Measurements from ENCODE around the gene CORO7.
"Not testable (repeated sequence)": the region's sequence is repeated elsewhere in the genome, so short reads cannot be mapped to it uniquely, and the experiment has no call there.

Gene CORO7

GRCh38 chr16:4395055-4395726 lies 21.2 kb downstream of the CORO7 start:
- H3K36me3 ChIP-seq (ENCODE audit: control insufficient read depth in 1 of 2, insufficient read depth in 2 of 2, low read length in 2 of 2): peaks cover 16 to 19% of the 10 kb centered on the region in 2 donors
- H3K9me3 ChIP-seq (ENCODE audit: control insufficient read depth in 1 of 2, low read length in 2 of 2): no peaks in the 10 kb centered on the region
- H3K27ac ChIP-seq (ENCODE audit: low read length): no peak overlapping the region
- H3K4me1 ChIP-seq (ENCODE audit: control insufficient read depth in 1 of 2, insufficient read depth in 2 of 2, low read length in 2 of 2): peaks cover 0 to 22% of the 10 kb centered on the region in 2 donors
- H3K27me3 ChIP-seq (ENCODE audit: low read depth, low read length): no peaks in the 10 kb centered on the region
- no peak overlapping the region for H3K4me3 ChIP-seq (ENCODE audit: low read depth in 1 of 2, low read length in 2 of 2)

- Histone ChIP-seq H3K4me1 (ENCODE audit: control insufficient read depth in 1 of 2, insufficient read depth in 2 of 2, low read length in 2 of 2) (peaks cover 0 to 22% of the 10 kb centered on the region in 2 donors), H3K36me3 (ENCODE audit: control insufficient read depth in 1 of 2, insufficient read depth in 2 of 2, low read length in 2 of 2) (peaks cover 14 to 23% of the 10 kb centered on the region in 2 donors)
- not testable (repeated sequence) for H3K27me3 ChIP-seq (ENCODE audit: low read depth, low read length); H3K9me3 ChIP-seq (ENCODE audit: control insufficient read depth in 1 of 2, low read length in 2 of 2); H3K4me3 ChIP-seq (ENCODE audit: low read depth in 1 of 2, low read length in 2 of 2); H3K27ac ChIP-seq (ENCODE audit: low read length)
Measured at GRCh38 chr16:4393850-4394249, 22.5 kb downstream of the CORO7 start.

- Histone ChIP-seq H3K27ac (ENCODE audit: low read length) (no peak overlapping the region), H3K27me3 (ENCODE audit: low read depth, low read length) (no peaks in the 10 kb centered on the region), H3K36me3 (ENCODE audit: control insufficient read depth in 1 of 2, insufficient read depth in 2 of 2, low read length in 2 of 2) (peaks cover 14 to 28% of the 10 kb centered on the region in 2 donors), H3K9me3 (ENCODE audit: control insufficient read depth in 1 of 2, low read length in 2 of 2) (no peaks in the 10 kb centered on the region), H3K4me1 (ENCODE audit: control insufficient read depth in 1 of 2, insufficient read depth in 2 of 2, low read length in 2 of 2) (peaks cover 0 to 22% of the 10 kb centered on the region in 2 donors), H3K4me3 (ENCODE audit: low read depth in 1 of 2, low read length in 2 of 2) (no peak overlapping the region)
Measured at GRCh38 chr16:4393240-4393600, 23.2 kb downstream of the CORO7 start.

GRCh38 chr16:4392382-4393239 lies 23.8 kb downstream of the CORO7 start:
- H3K4me1 ChIP-seq (ENCODE audit: control insufficient read depth in 1 of 2, insufficient read depth in 2 of 2, low read length in 2 of 2): peaks cover 0 to 22% of the 10 kb centered on the region in 2 donors
- H3K27me3 ChIP-seq (ENCODE audit: low read depth, low read length): no peaks in the 10 kb centered on the region
- H3K4me3 ChIP-seq (ENCODE audit: low read depth in 1 of 2, low read length in 2 of 2): no peak overlapping the region
- no peak overlapping the region for H3K27ac ChIP-seq (ENCODE audit: low read length)
- H3K9me3 ChIP-seq (ENCODE audit: control insufficient read depth in 1 of 2, low read length in 2 of 2): no peaks in the 10 kb centered on the region
- H3K36me3 ChIP-seq (ENCODE audit: control insufficient read depth in 1 of 2, insufficient read depth in 2 of 2, low read length in 2 of 2): peaks cover 14 to 34% of the 10 kb centered on the region in 2 donors

GRCh38 chr16:4391631-4392381 lies 24.6 kb downstream of the CORO7 start:
- Histone ChIP-seq H3K4me1 (ENCODE audit: control insufficient read depth in 1 of 2, insufficient read depth in 2 of 2, low read length in 2 of 2) (peaks cover 0 to 22% of the 10 kb centered on the region in 2 donors), H3K36me3 (ENCODE audit: control insufficient read depth in 1 of 2, insufficient read depth in 2 of 2, low read length in 2 of 2) (peaks cover 19 to 37% of the 10 kb centered on the region in 2 donors), H3K27me3 (ENCODE audit: low read depth, low read length) (no peaks in the 10 kb centered on the region), H3K9me3 (ENCODE audit: control insufficient read depth in 1 of 2, low read length in 2 of 2) (no peaks in the 10 kb centered on the region), H3K4me3 (ENCODE audit: low read depth in 1 of 2, low read length in 2 of 2) (no peak overlapping the region), H3K27ac (ENCODE audit: low read length) (no peak overlapping the region)

- Histone ChIP-seq H3K4me1 (ENCODE audit: control insufficient read depth in 1 of 2, insufficient read depth in 2 of 2, low read length in 2 of 2) (peaks cover 0 to 22% of the 10 kb centered on the region in 2 donors), H3K27me3 (ENCODE audit: low read depth, low read length) (no peaks in the 10 kb centered on the region), H3K4me3 (ENCODE audit: low read depth in 1 of 2, low read length in 2 of 2) (no peak overlapping the region), H3K9me3 (ENCODE audit: control insufficient read depth in 1 of 2, low read length in 2 of 2) (no peaks in the 10 kb centered on the region), H3K27ac (ENCODE audit: low read length) (no peak overlapping the region), H3K36me3 (ENCODE audit: control insufficient read depth in 1 of 2, insufficient read depth in 2 of 2, low read length in 2 of 2) (peaks cover 15 to 44% of the 10 kb centered on the region in 2 donors)
Measured at GRCh38 chr16:4390266-4391260, 25.8 kb downstream of the CORO7 start.

GRCh38 chr16:4389051-4389955 lies 27.1 kb downstream of the CORO7 start:
- H3K9me3 ChIP-seq (ENCODE audit: control insufficient read depth in 1 of 2, low read length in 2 of 2): no peaks in the 10 kb centered on the region
- no peak overlapping the region for H3K4me3 ChIP-seq (ENCODE audit: low read depth in 1 of 2, low read length in 2 of 2)
- H3K4me1 ChIP-seq (ENCODE audit: control insufficient read depth in 1 of 2, insufficient read depth in 2 of 2, low read length in 2 of 2): peaks cover 0 to 18% of the 10 kb centered on the region in 2 donors
- H3K27me3 ChIP-seq (ENCODE audit: low read depth, low read length): no peaks in the 10 kb centered on the region
- peaks cover 7 to 36% of the 10 kb centered on the region in 2 donors for H3K36me3 ChIP-seq (ENCODE audit: control insufficient read depth in 1 of 2, insufficient read depth in 2 of 2, low read length in 2 of 2)
- no peak overlapping the region for H3K27ac ChIP-seq (ENCODE audit: low read length)

- Histone ChIP-seq H3K9me3 (ENCODE audit: control insufficient read depth in 1 of 2, low read length in 2 of 2) (no peaks in the 10 kb centered on the region), H3K27me3 (ENCODE audit: low read depth, low read length) (no peaks in the 10 kb centered on the region), H3K4me1 (ENCODE audit: control insufficient read depth in 1 of 2, insufficient read depth in 2 of 2, low read length in 2 of 2) (peaks cover 0 to 18% of the 10 kb centered on the region in 2 donors), H3K4me3 (ENCODE audit: low read depth in 1 of 2, low read length in 2 of 2) (no peak overlapping the region), H3K27ac (ENCODE audit: low read length) (no peak overlapping the region), H3K36me3 (ENCODE audit: control insufficient read depth in 1 of 2, insufficient read depth in 2 of 2, low read length in 2 of 2) (peaks cover 7 to 44% of the 10 kb centered on the region in 2 donors)
Measured at GRCh38 chr16:4388271-4389021, 27.9 kb downstream of the CORO7 start.

- Histone ChIP-seq H3K9me3 (ENCODE audit: control insufficient read depth in 1 of 2, low read length in 2 of 2) (no peaks in the 10 kb centered on the region), H3K36me3 (ENCODE audit: control insufficient read depth in 1 of 2, insufficient read depth in 2 of 2, low read length in 2 of 2) (peaks cover 7 to 44% of the 10 kb centered on the region in 2 donors), H3K27ac (ENCODE audit: low read length) (no peak overlapping the region), H3K27me3 (ENCODE audit: low read depth, low read length) (no peaks in the 10 kb centered on the region), H3K4me3 (ENCODE audit: low read depth in 1 of 2, low read length in 2 of 2) (no peak overlapping the region), H3K4me1 (ENCODE audit: control insufficient read depth in 1 of 2, insufficient read depth in 2 of 2, low read length in 2 of 2) (peaks cover 0 to 12% of the 10 kb centered on the region in 2 donors)
Measured at GRCh38 chr16:4387781-4388180, 28.6 kb downstream of the CORO7 start.
